ENCODE measurements around the gene APOL3. TPM values are rescaled to one million over a fixed set of nuclear protein-coding genes. Genes with fewer than 3 reads are reported as not detected.

APOL3 gene
- total RNA-seq, 3 donors from 2014 or later, result 11.4 to 29.3 (median 20.5) TPM

DNA sequence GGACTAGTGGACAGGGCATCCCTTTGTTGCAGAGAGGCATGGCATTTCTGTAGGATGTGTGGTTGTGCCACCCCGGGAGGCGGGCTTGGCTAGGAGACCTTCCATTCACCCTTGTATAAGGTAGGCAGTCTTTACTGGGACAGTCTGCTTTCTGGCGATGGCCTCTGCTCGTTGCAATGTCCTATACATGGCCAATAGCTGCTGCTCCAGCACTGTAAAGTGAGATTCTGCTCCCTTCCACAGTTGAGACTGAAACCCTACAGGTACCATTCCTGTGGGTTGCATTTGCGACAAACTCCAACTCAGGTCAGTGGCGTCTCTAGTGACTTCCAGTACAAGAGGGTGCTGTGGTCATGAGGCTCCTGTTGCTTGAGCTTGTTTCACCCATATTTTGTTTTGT lies 20.4 kb upstream of the APOL3 start:
- Histone ChIP-seq H3K4me3 (no peak overlapping the region), H3K9me3 (no peaks in the 10 kb centered on the region), H3K36me3 (ENCODE audit: low read depth) (no peaks in the 10 kb centered on the region), H3K4me1 (ENCODE audit: low read depth) (no peaks in the 10 kb centered on the region)
- DNase-seq (no peak), ATAC-seq (no peak)
- TF ChIP-seq, protein P1, sequence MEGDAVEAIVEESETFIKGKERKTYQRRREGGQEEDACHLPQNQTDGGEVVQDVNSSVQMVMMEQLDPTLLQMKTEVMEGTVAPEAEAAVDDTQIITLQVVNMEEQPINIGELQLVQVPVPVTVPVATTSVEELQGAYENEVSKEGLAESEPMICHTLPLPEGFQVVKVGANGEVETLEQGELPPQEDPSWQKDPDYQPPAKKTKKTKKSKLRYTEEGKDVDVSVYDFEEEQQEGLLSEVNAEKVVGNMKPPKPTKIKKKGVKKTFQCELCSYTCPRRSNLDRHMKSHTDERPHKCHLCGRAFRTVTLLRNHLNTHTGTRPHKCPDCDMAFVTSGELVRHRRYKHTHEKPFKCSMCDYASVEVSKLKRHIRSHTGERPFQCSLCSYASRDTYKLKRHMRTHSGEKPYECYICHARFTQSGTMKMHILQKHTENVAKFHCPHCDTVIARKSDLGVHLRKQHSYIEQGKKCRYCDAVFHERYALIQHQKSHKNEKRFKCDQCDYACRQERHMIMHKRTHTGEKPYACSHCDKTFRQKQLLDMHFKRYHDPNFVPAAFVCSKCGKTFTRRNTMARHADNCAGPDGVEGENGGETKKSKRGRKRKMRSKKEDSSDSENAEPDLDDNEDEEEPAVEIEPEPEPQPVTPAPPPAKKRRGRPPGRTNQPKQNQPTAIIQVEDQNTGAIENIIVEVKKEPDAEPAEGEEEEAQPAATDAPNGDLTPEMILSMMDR (IDR thresholded peaks at IDR 0.05), result no peak
- intact Hi-C loops (cut with DNase I, micrococcal nuclease), result loop anchor here in 1 of 2 donors (5.0 kb wide), 1 partner anchor 34 kb away; no protein-coding TSS in a partner anchor

DNA sequence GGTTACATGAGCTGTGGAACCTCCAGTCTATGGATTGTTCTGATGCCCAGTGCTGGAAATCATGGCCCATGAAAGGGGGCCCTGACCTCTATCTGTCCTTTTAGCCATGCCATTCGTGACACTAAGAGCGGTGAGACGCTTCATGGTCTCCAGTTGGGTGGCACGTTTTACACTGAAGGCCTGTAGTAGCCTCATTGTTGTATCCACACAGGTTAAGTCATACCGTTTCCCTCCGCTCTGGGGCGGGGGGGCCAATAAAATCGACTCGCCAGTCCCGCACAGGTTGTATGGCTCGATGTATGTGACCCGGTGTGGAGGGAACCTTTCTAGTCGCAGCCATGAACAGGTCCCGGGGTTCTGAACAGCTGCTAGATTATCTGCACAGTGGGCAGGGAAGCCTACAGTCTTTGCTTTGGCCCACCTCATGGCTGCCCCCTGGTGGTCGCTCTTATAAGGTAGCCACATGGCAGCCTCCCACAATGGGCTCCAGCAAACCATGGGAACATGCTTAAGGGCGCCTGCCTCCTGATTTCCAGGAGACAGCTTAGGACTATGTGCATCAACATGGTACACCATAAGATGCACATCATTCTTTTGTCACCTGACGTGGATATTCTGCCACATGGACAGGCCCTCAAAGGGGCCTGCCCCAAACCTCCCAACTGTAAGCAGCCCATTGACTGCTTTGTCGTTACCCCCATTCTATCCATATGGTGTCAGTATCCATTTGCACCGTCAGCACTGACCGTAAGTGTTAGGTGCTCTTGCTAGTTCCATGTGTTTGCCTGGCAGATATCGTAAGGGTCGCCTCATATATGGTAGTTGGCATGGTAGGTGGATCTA lies 19.7 kb upstream of the APOL3 start:
- ATAC-seq, result peak; percentile 95
- H3K4me1 ChIP-seq (ENCODE audit: low read depth), result no peaks in the 10 kb centered on the region
- H3K4me3 ChIP-seq, result no peak overlapping the region
- intact Hi-C loops (cut with DNase I, micrococcal nuclease), result loop anchor here in 1 of 2 donors (5.0 kb wide), 1 partner anchor 33 kb away; no protein-coding TSS in a partner anchor
- TF ChIP-seq, protein P1 (IDR thresholded peaks at IDR 0.05), result peak; percentile 78
- peak; percentile 79 to 95 (median 85) for DNase-seq
- H3K36me3 ChIP-seq (ENCODE audit: low read depth), result no peaks in the 10 kb centered on the region
- H3K9me3 ChIP-seq, result no peaks in the 10 kb centered on the region

DNA sequence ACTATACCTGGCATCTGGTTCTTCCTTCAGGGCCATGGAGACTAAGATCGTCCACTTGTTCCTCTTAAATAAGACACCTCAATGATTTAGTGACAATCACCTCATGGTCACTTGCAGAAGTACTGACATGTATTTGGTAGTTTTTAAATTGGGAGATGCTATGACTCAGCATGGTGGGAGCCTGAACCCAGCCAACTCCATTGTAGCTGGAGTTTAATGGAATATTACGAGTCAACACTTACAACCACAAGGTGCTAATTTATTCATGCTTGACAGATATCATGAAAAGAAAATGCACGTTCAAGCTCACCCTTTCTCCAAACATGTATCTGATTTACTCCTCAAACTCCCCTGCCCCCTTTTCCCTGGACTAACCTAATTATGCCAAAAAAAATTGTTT lies 16.6 kb upstream of the APOL3 start:
- ATAC-seq (no peak), DNase-seq (no peak)
- no peaks in the 10 kb centered on the region for H3K9me3 ChIP-seq
- H3K4me1 ChIP-seq (ENCODE audit: low read depth), result no peaks in the 10 kb centered on the region
- TF ChIP-seq, protein P1 (IDR thresholded peaks at IDR 0.05), result no peak
- intact Hi-C loops (cut with DNase I, micrococcal nuclease), result no loop called here
- H3K36me3 ChIP-seq (ENCODE audit: low read depth), result no peaks in the 10 kb centered on the region
- H3K4me3 ChIP-seq, result no peak overlapping the region

DNA sequence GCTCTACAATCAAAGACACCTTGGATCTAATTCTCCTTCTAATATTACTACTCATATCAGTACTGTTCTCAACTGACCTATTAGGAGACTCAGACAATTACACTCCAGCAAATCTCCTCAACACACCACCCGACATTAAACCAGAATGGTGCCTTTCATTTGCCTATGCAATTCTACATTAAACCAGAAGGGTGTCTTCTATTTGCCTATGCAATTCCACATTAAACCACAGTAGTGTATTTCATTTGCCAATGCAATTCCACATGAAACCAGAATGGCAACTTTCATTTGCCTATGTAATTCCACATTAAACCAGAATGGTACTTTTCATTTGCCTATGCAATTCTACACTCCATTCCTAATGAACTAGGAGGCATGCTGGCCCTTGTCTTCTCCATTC lies 15.3 kb upstream of the APOL3 start:
- ATAC-seq (no peak), DNase-seq (no peak)
- Histone ChIP-seq H3K36me3 (ENCODE audit: low read depth) (no peaks in the 10 kb centered on the region), H3K4me1 (ENCODE audit: low read depth) (no peaks in the 10 kb centered on the region), H3K9me3 (no peaks in the 10 kb centered on the region), H3K4me3 (no peak overlapping the region)
- intact Hi-C loops (cut with DNase I, micrococcal nuclease), result no loop called here
- TF ChIP-seq, protein P1 (IDR thresholded peaks at IDR 0.05), result no peak

DNA sequence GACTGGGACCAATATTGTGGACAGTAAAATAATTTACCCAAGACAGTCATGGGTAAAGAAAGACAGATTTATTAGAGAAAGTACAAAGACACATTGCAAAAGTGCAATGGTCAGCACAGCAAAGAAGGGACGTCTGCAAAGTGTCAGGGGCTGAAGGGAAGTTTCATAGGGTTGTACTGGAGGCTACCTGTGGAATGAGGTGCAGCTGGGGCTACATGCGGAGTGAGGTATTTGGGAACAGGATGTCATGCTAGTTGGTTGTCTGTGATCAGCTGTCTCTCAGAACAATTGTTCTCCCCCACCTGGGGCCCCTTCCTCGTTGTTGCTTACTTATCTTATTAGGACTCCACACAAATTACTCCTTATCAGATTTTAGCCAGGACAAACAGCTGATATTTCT lies 11.4 kb upstream of the APOL3 start:
- Histone ChIP-seq H3K36me3 (ENCODE audit: low read depth) (no peaks in the 10 kb centered on the region), H3K4me1 (ENCODE audit: low read depth) (no peaks in the 10 kb centered on the region), H3K9me3 (no peaks in the 10 kb centered on the region), H3K4me3 (no peak overlapping the region)
- intact Hi-C loops (cut with DNase I, micrococcal nuclease), result no loop called here
- TF ChIP-seq, protein P1 (IDR thresholded peaks at IDR 0.05), result no peak
- DNase-seq (no peak), ATAC-seq (no peak)

All from mucosa of descending colon (tissue), 3 donors.